HCT116 (cell line): ENCODE results near the gene CDK11B.

Experiments used
- EGR1 ChIP-seq: IDR thresholded peaks from 2 replicates; pipeline ENCODE4 v1.6.1; 2012; ENCODE audit warnings: low read depth
- EZH2 ChIP-seq: fragments of 200-600 bp; sonication (generic); IDR thresholded peaks from 2 replicates; pipeline ENCODE4 v1.6.1; 2017; ENCODE audit warnings: antibody characterized with exemption, mixed run types
- JUND ChIP-seq: IDR thresholded peaks from 2 replicates; pipeline ENCODE4 v1.6.1; 2012
- POLR2A ChIP-seq: IDR thresholded peaks from 2 replicates; pipeline ENCODE4 v1.7.0; 2011; ENCODE audit warnings: borderline replicate concordance; ENCODE audit not compliant: insufficient read depth, insufficient read length; ENCODE audit errors: extremely low read depth
- POLR2AphosphoS5 ChIP-seq: IDR thresholded peaks from 2 replicates; pipeline ENCODE4 v1.6.1; 2011; ENCODE audit warnings: mild to moderate bottlenecking, low read depth, low read length, moderate library complexity
- RAD21 ChIP-seq: IDR thresholded peaks from 2 replicates; pipeline ENCODE4 v1.6.1; 2012; ENCODE audit warnings: low read depth, mild to moderate bottlenecking
- SIN3A ChIP-seq: IDR thresholded peaks from 2 replicates; pipeline ENCODE4 v1.6.1; 2012; ENCODE audit warnings: low read depth
- SP1 ChIP-seq: IDR thresholded peaks from 2 replicates; pipeline ENCODE4 v1.6.1; 2012; ENCODE audit warnings: low read depth
- YY1 ChIP-seq: IDR thresholded peaks from 2 replicates; pipeline ENCODE4 v1.6.1; 2011; ENCODE audit warnings: low read length, low read depth, moderate library complexity, mild to moderate bottlenecking; ENCODE audit not compliant: insufficient replicate concordance; ENCODE audit errors: extremely low read depth
- ZNF274 ChIP-seq: fragments of 200-500 bp; sonication (Bioruptor generic); IDR thresholded peaks from 2 replicates; pipeline ENCODE4 v1.6.1; 2014; ENCODE audit warnings: mild to moderate bottlenecking, low read depth, low read length, inconsistent platforms
- TF ChIP-seq, protein P1 (sequence below), 3 experiments: fragments of 200-600 bp in 1 of 3; sonication (generic) in 1 of 3; IDR thresholded peaks in 2 of 3; conservative IDR thresholded peaks in 1 of 3; 2 replicates each; pipeline ENCODE4 v1.5.1; 2012 to 2017; ENCODE audit warnings: low read depth in 2 of 3, low read length in 2 of 3, antibody characterized with exemption in 1 of 3, borderline replicate concordance in 1 of 3, control low read depth in 1 of 3, mild to moderate bottlenecking in 1 of 3, mixed read lengths in 1 of 3, mixed run types in 1 of 3, moderate library complexity in 1 of 3; ENCODE audit not compliant: insufficient read depth in 1 of 3
- TF ChIP-seq, protein P2 (sequence below): IDR thresholded peaks from 2 replicates; pipeline ENCODE4 v1.6.1; 2012; ENCODE audit warnings: low read depth
- TF ChIP-seq, protein P3 (sequence below): IDR thresholded peaks from 2 replicates; pipeline ENCODE4 v1.6.1; 2011; ENCODE audit warnings: mild to moderate bottlenecking, low read length, moderate library complexity; ENCODE audit not compliant: insufficient replicate concordance; ENCODE audit errors: extremely low read depth
- TF ChIP-seq, protein P4 (sequence below): IDR thresholded peaks from 2 replicates; pipeline ENCODE4 v1.6.1; 2012

DNA sequence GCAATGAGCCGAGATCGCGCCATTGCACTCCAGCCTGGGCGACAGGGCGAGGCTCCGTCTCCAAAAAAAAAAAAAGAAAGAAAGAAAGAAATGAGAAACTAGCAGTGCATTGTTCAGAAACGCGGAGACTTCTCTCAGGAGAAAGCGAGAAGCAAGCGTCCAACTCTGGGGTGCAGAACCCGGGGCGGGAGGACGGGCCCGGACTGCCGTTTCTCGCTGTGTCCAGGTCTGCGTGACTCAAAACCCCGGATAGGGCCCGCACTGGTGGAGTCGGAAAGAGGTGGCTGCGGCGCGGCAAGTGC lies 43.9 kb downstream of the CDK11B start:
- TF ChIP-seq SP1 (no peak), POLR2AphosphoS5 (no peak), ZNF274 (no peak), EZH2 (no peak), YY1 (no peak), EGR1 (no peak), JUND (no peak), SIN3A (0 out of 2 replicates have a peak, but pooled peaks have one; percentile 29), POLR2A (no peak), RAD21 (no peak)
- TF ChIP-seq, protein P1, sequence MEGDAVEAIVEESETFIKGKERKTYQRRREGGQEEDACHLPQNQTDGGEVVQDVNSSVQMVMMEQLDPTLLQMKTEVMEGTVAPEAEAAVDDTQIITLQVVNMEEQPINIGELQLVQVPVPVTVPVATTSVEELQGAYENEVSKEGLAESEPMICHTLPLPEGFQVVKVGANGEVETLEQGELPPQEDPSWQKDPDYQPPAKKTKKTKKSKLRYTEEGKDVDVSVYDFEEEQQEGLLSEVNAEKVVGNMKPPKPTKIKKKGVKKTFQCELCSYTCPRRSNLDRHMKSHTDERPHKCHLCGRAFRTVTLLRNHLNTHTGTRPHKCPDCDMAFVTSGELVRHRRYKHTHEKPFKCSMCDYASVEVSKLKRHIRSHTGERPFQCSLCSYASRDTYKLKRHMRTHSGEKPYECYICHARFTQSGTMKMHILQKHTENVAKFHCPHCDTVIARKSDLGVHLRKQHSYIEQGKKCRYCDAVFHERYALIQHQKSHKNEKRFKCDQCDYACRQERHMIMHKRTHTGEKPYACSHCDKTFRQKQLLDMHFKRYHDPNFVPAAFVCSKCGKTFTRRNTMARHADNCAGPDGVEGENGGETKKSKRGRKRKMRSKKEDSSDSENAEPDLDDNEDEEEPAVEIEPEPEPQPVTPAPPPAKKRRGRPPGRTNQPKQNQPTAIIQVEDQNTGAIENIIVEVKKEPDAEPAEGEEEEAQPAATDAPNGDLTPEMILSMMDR (IDR thresholded peaks at IDR 0.05 in 2 of 3, conservative IDR thresholded peaks at IDR 0.05 in 1 of 3; ENCODE audit: borderline replicate concordance in 1 of 3, insufficient read depth in 1 of 3, low read depth in 2 of 3, low read length in 2 of 3) = no peak
- TF ChIP-seq, protein P2, sequence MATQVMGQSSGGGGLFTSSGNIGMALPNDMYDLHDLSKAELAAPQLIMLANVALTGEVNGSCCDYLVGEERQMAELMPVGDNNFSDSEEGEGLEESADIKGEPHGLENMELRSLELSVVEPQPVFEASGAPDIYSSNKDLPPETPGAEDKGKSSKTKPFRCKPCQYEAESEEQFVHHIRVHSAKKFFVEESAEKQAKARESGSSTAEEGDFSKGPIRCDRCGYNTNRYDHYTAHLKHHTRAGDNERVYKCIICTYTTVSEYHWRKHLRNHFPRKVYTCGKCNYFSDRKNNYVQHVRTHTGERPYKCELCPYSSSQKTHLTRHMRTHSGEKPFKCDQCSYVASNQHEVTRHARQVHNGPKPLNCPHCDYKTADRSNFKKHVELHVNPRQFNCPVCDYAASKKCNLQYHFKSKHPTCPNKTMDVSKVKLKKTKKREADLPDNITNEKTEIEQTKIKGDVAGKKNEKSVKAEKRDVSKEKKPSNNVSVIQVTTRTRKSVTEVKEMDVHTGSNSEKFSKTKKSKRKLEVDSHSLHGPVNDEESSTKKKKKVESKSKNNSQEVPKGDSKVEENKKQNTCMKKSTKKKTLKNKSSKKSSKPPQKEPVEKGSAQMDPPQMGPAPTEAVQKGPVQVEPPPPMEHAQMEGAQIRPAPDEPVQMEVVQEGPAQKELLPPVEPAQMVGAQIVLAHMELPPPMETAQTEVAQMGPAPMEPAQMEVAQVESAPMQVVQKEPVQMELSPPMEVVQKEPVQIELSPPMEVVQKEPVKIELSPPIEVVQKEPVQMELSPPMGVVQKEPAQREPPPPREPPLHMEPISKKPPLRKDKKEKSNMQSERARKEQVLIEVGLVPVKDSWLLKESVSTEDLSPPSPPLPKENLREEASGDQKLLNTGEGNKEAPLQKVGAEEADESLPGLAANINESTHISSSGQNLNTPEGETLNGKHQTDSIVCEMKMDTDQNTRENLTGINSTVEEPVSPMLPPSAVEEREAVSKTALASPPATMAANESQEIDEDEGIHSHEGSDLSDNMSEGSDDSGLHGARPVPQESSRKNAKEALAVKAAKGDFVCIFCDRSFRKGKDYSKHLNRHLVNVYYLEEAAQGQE = no peak
- TF ChIP-seq, protein P3, sequence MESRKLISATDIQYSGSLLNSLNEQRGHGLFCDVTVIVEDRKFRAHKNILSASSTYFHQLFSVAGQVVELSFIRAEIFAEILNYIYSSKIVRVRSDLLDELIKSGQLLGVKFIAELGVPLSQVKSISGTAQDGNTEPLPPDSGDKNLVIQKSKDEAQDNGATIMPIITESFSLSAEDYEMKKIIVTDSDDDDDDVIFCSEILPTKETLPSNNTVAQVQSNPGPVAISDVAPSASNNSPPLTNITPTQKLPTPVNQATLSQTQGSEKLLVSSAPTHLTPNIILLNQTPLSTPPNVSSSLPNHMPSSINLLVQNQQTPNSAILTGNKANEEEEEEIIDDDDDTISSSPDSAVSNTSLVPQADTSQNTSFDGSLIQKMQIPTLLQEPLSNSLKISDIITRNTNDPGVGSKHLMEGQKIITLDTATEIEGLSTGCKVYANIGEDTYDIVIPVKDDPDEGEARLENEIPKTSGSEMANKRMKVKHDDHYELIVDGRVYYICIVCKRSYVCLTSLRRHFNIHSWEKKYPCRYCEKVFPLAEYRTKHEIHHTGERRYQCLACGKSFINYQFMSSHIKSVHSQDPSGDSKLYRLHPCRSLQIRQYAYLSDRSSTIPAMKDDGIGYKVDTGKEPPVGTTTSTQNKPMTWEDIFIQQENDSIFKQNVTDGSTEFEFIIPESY = no peak
- TF ChIP-seq, protein P4, sequence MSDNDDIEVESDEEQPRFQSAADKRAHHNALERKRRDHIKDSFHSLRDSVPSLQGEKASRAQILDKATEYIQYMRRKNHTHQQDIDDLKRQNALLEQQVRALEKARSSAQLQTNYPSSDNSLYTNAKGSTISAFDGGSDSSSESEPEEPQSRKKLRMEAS = no peak
